ENCODE measurements around the gene MARCHF6.

GRCh38 chr5:10335711-10336470, 17.6 kb upstream of the MARCHF6 start:
- TF ChIP-seq CTCF (IDR thresholded peaks at IDR 0.05; ENCODE audit: insufficient read depth, low read length) (no peak), POLR2AphosphoS5 (IDR thresholded peaks at IDR 0.05; ENCODE audit: low read depth) (no peak), REST (IDR thresholded peaks at IDR 0.05; ENCODE audit: insufficient replicate concordance, low read depth) (no peak)
